Tracheal epithelial cell (primary cell): ENCODE data around the gene ALKBH5. TPM values are rescaled to one million over a fixed set of nuclear protein-coding genes. Genes with fewer than 3 reads are reported as not detected.

Source experiments
- total RNA-seq: library from RNA; depleted of rRNA; stranded (reverse); fragments of >200 nt; gene quantifications from 2 replicates; pipeline ENCODE4 v1.2.1, GENCODE V29; 2014

The ALKBH5 gene
- total RNA-seq, result 103 and 130 TPM in 2 replicates

GRCh38 chr17:18183334-18184142, at the start of gene ALKBH5:
Gene ALKBH5 (plus strand): TSS chr17:18183828. CDS start chr17:18184244, 416 bp downstream.

GRCh38 chr17:18225121-18225641, 41.6 kb downstream of the ALKBH5 start, which contains the start of gene LLGL1:
Gene LLGL1 (plus strand): TSS chr17:18225635. CDS start chr17:18225683, 48 bp downstream.

GRCh38 chr17:18258356-18259038, 74.9 kb downstream of the ALKBH5 start, which contains the start of gene FLII:
Gene FLII (minus strand): TSS chr17:18258738. CDS start chr17:18258690, 48 bp downstream.

Other genes starting within 250 kb of the ALKBH5 start
- 11.6 and 12.4 TPM in 2 replicates for gene TOM1L2, start 211.4 kb upstream of the ALKBH5 start, total RNA-seq
- gene DRC3, start 211.0 kb upstream of the ALKBH5 start, total RNA-seq, result under 0.01 and 0.43 TPM in 2 replicates
- gene ATPAF2, start 144.7 kb upstream of the ALKBH5 start, total RNA-seq, result 8.7 and 12.5 TPM in 2 replicates
- 11.3 and 12.0 TPM in 2 replicates for gene GID4, start 144.4 kb upstream of the ALKBH5 start, total RNA-seq
- gene DRG2, start 95.9 kb upstream of the ALKBH5 start, total RNA-seq, result 24.1 and 35.4 TPM in 2 replicates
- under 0.01 TPM in 2 replicates for gene MYO15A, start 75.1 kb upstream of the ALKBH5 start, total RNA-seq
- gene LLGL1, start 41.8 kb downstream of the ALKBH5 start, total RNA-seq, result 26.6 and 33.3 TPM in 2 replicates
- gene FLII, start 74.9 kb downstream of the ALKBH5 start, total RNA-seq, result 354 and 405 TPM in 2 replicates
- 17.9 and 30.8 TPM in 2 replicates for gene MIEF2, start 76.8 kb downstream of the ALKBH5 start, total RNA-seq
- gene TOP3A, start 131.2 kb downstream of the ALKBH5 start, total RNA-seq, result 12.6 and 19.0 TPM in 2 replicates
- gene SMCR8, start 131.5 kb downstream of the ALKBH5 start, total RNA-seq, result 14.2 and 14.7 TPM in 2 replicates
- gene SHMT1, start 179.7 kb downstream of the ALKBH5 start, total RNA-seq, result 11.1 and 13.2 TPM in 2 replicates
- gene EVPLL, start 193.9 kb downstream of the ALKBH5 start, total RNA-seq, result 0.24 and 4.0 TPM in 2 replicates